HepG2 (cell line): ENCODE results near the gene TRAPPC10.

Experiments used
- RAD51 ChIP-seq: fragments of 450-650 bp; IDR thresholded peaks from 2 replicates; pipeline ENCODE4 v1.6.1; 2016; ENCODE audit warnings: borderline replicate concordance
- TF ChIP-seq, protein P1 (sequence below): sonication (generic); formaldehyde crosslinking; IDR thresholded peaks from 2 replicates; pipeline ENCODE4 v1.4.0; 2020; ENCODE audit warnings: missing genetic modification reagents

DNA sequence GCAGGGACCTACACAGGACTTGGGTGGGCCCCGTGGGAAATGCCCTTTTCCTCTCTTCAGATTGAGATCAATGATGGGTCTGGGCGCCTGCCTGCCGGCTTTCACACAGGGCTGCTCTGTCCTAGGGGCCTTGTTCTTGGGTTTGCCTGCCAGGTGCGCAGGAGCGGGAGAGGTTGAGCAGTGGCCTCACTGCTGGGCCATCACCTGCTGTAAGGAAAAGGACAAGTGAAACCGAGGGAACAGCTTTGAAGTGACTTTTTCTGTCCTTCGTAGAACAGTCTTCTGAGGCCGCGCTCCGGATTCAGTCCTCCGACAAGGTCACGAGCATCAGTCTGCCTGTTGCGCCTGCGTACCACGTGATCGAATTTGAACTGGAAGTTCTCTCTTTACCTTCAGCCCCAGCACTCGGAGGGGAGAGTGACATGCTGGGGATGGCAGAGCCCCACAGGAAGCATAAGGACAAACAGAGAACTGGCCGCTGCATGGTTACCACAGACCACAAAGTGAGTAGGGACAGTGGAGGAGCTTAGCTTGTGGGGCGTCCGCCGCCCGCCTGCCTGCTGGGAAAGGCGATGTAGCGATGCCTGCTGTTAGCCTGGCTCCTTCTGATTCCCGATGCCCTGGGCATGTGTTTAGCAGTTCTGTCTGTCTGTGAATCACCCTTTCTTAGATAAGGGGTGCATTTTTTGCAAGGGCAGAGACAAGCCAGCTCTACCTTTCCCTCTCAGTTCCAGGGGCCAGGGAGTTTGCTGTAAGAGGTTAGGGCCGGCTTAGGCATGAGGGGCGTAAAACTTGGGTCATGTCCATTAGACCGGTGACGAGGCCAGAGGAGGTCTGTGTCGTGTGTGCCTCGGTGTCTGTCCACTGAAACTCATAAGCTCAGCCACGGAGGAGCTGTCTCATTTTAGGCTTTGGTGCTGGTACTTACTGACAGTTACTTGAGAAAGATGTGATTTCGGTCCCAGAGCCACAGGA is 75.6 kb downstream of the TRAPPC10 start:
- TF ChIP-seq RAD51: no peak
- TF ChIP-seq, protein P1, sequence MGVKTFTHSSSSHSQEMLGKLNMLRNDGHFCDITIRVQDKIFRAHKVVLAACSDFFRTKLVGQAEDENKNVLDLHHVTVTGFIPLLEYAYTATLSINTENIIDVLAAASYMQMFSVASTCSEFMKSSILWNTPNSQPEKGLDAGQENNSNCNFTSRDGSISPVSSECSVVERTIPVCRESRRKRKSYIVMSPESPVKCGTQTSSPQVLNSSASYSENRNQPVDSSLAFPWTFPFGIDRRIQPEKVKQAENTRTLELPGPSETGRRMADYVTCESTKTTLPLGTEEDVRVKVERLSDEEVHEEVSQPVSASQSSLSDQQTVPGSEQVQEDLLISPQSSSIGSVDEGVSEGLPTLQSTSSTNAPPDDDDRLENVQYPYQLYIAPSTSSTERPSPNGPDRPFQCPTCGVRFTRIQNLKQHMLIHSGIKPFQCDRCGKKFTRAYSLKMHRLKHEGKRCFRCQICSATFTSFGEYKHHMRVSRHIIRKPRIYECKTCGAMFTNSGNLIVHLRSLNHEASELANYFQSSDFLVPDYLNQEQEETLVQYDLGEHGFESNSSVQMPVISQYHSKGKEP (CRISPR knock-in tag): no peak
